GM21786 (cell line): ENCODE data around the gene TUBGCP2.
"Not testable (repeated sequence)": the region's sequence is repeated elsewhere in the genome, so short reads cannot be mapped to it uniquely, and the experiment has no call there.

Experiments used
- ATAC-seq: cut with Tn5 transposase; IDR thresholded peaks from one replicate; pipeline ENCODE4 v1.9.1; 2021; ENCODE audit not compliant: unreplicated experiment

TUBGCP2 gene

GRCh38 chr10:133267829-133268228 lies 40.8 kb downstream of the TUBGCP2 start:
- no peak for ATAC-seq

DNA sequence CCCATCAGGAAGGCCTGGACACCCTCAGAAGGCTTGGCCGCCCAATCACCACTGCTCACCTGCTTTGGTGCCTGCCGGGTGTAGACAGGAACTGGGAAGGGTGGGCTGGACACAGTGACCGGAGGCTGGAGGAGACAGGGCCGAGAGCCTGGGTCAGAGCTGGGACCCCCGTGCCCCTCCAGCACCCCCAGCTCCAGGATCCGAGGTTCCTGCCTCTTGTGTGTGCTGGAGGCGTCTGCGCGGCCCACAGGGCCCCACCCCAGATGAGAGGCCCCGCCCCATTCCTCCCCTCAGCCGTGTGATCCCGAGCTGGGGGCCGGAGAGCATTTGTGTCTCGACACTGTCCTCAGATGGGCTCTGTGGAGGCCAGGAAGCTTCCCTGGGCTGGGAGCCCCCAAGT lies 41.4 kb downstream of the TUBGCP2 start:
- ATAC-seq: no peak

DNA sequence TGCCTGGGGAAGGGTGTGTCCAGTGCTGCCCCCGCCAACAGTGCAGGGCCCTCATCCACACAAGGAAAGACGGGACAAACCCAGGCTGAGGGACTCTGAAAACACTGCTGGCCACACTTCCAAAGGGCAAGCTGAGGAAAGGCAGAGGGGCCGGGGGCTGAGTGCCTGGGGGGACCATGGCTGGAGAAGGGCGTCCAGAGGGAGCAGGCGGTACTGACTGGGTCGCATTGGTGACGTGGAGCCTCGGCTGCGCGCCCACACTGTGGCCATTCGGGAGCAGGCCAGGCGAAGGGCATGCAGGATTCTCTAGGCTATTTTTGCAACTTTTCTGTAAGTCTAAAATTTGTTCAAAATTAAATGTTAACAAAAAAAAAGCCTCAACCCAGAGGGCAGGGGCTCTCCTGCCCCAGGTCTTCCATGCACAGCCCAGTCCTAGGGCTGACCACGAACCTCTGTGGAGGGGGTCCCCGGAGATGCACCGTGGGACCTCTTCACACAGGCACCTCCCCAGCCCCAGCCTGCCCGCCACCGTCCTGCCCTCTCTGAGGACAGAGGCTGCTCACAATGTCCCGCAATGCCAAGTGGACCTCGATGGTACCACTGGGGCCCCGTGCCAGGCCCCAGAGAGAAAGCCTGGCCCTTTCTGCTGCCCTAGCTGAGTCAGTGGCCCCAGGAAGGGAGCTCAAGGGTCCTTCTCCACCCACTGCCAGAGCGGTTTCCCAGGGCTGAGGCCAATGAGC lies 42.4 kb downstream of the TUBGCP2 start:
- ATAC-seq: no peak

DNA sequence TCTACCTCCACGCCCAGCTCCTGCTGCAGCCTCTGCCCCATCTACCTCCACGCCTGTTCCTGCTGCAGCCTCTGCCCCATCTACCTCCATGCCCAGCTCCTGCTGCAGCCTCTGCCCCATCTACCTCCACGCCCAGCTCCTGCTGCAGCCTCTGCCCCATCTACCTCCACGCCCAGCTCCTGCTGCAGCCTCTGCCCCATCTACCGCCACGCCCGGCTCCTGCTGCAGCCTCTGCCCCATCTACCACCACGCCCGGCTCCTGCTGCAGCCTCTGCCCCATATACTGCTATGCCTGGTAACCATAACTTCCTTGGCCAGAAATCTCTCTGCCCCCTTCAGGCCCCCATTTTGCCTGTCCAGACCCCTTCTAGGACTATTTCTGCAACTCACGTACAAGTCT lies 43.6 kb downstream of the TUBGCP2 start:
- ATAC-seq: not testable (repeated sequence)

- ATAC-seq: no peak
Observed at GRCh38 chr10:133264461-133264860, 44.2 kb downstream of the TUBGCP2 start.

DNA sequence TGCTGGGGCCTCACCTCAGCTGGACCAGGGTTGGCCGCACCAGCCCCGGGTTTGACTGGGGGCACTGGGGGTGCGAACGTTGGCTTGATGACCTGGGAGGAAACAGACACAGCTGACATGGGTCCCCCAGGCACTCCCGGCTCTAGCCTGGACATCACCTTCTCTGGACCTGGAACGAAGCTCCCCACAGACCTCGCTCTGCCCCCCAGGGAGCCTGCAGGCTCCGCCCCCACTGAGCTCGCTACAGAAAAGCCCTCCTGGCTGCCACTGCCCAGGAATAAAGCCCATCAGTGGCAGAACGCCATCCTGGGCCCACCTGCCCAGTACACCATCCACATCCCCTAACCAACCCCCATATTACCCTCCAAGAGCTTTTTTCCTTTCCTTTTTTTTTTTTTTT lies 45.0 kb downstream of the TUBGCP2 start:
- ATAC-seq: no peak

- no peak for ATAC-seq
Observed at GRCh38 chr10:133262696-133263095, 46.0 kb downstream of the TUBGCP2 start.

GRCh38 chr10:133261726-133262325 lies 46.8 kb downstream of the TUBGCP2 start:
- peak; percentile 52 for ATAC-seq

DNA sequence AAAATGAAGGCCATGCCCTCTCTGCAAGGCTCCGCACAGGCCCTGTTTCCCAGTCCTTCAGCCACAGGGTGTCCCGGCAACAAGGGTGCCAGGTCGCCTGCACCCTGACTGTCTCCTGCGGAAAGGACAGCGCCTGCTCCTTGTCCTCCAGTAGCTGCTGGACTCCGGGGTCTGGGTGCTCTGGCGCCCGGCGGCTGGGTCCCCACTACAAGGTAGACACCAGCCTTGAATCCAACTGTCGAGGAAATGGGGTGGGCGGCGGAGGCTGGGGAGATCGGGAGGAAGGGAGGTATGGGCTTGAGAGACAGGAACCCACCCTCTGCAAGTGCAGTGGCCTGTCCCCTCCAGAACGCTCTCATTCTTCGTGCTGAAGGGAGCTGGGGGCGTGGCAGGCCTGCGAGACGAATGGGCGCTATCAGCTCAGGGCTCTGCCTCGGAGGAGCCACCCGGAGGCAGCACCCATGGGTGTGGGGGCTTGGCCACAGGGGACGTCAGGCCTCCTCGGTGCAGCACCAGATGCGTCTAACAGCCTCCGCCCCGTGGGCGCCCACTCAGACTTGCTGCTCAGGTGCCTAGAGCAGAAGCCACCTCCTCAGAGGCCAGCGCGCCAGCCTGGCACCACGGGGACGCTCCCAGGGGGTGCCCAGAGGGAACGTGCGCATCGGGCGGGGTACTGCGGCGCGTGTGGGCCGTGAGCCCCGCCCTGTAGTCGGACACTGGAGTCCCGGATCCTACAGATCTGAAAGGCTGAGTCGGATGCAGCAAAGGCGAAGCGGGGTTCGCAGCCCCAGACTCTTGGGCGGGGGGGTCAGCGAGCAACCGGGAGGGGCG lies 47.6 kb downstream of the TUBGCP2 start:
- ATAC-seq: peak; percentile 56

DNA sequence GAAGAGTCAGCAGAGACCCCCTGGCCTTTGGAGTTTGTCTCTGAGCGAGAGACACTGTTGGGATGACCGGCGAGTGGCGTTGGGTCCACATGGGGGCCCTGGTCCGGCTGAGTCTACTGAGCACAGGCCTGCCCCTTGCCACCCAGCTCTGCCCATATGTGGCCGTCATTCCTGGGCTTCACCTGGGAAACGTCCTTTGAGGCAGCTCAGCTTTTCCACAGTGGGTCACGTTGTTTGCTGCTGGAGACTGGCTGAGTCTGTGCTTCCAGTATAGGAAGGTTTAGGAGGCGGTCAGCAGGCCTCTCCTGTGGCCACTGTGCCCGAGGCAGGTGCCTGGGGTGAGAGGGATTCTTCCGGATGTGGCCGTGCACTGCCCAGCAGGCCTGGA lies 49.1 kb downstream of the TUBGCP2 start:
- no peak for ATAC-seq

- no peak for ATAC-seq
Observed at GRCh38 chr10:133258818-133259601, 49.7 kb downstream of the TUBGCP2 start.

DNA sequence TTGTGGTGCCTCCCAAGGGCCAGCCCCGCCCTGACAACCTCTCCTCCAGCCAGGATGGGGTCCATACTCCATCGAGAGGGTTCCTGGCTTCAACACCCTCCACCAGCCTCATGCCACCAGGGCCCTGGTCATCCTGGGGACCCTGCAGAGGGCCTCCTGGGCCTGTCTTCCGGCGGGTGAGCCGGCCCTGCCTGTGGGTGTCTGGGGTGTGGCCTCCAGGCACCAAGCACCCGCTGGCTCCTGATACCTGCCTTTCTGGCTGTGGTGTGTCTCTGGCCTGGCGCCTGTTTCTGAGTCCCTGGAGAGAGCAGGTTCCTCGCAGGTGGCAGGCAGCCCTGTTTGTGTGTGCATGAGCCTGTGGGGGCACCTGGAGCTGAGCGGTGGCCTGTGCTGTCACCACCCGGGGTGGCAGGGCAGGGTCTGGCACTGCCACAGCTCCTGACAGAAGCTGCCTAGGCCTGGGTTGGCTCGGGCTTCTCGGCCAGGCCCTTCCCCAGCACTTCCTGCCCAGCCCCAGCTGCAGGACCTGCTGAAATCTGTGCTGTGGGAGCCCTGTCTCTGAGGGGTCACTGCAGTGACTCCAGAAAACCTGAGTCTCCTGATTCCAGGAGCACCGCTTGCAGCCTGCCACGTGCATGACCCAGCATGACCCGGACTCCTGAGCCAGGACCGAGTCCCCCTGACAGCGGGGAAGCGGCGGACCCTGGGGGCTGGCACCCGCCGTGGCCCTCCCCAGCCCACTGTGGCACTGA lies 50.4 kb downstream of the TUBGCP2 start:
- ATAC-seq: no peak

DNA sequence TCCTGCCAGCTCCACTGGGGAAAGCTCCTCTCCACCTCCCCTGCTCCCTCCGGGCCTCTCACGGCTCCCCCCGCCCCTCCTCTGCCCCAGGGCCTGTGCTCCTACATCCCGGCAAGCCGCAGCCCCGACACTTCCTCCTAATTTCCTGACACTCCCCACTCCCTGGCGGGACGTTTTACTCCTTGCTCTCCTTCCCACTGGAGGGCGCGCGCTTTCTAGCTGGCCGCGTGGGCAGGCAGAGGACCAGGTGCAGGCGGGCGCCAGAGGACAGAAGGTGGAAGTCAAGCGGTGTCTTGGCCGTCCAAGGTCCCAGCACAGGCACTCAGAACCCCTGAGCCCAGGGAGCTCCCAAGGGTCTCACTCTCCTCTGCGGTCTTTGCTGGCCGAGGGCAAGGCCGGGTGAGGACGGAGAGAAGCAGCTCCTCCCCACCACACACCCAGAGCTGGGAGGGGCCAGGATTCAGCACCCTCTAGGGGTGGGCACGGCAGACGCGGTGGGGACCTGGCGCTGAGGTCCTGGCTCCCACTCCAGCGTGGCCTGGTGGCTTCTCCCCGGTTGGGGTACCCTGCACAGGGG lies 51.1 kb downstream of the TUBGCP2 start:
- no peak for ATAC-seq

DNA sequence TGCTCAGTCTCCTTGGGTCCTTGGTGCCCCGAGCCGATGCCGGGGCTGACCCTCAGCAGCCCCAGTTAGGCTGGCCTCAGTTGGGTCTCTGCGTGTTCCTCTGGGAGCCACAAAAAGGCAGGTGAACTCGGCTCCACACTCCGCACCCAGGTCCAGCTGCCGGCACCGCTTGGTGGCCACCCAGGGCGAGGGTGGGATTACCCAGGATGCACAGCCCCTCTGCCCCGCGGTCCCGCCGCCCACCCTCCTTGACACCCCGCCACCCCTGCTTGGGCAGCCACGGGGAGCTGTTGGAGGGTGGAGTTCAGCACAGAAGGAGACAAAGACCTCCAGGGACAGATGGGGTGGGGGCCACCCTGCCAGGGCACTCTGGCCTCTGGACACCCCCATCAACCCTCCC lies 53.3 kb downstream of the TUBGCP2 start:
- no peak for ATAC-seq

DNA sequence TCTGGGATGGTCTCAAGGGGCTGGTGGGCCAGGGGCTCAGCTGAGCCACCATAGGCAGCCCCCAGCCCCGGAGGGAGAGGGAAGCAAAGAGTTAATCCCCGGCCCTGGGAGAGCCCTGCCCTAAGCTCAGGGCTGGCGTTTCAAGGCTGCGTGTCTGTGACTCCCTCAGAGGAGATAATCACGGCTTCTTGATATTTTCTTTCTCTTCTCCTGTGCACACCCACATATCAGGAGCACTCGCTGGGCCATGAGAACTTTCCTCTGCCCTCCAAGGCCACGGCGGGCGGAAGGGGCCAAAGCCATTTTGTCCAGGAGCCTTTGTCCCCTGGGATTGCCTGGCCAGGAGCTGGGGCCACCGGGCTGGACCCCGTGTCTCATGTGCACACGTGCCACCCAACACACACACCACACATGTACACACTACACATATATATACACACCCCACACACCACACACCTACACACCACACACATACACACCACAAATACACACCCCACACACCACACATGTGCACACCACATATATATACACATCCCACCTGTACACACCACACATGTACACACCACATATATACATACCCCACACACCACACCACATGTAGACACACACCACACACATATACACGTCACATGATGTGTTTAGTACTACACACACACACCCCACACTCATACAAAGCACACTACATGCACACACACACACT lies 54.1 kb downstream of the TUBGCP2 start:
- ATAC-seq: no peak

DNA sequence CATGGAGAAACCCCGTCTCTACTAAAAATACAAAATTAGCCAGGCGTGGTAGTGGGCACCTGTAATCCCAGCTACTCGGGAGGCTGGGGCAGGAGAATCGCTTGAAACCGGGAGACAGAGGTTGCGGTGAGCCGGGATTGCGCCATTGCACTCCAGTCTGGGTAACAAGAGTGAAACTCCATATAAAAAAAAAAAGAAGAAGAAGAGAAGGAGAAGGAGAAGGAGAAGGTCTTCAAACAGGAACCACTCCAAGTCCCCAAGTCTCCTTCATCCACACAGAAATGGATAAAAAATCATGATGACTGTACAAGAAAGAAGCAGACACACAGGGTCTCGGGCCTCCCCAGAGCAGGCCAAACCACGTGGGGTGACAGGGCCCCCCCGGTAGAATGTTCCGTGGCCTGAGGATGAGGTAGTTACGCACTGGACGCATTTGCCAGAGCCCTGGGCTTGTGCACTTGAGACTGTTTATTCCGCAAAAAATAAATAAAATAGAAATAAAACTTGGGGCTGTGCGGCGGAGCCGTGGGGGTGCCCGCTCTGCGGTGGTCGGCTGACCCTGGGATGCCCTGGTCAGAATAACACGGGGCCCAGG lies 55.2 kb downstream of the TUBGCP2 start:
- ATAC-seq: no peak

DNA sequence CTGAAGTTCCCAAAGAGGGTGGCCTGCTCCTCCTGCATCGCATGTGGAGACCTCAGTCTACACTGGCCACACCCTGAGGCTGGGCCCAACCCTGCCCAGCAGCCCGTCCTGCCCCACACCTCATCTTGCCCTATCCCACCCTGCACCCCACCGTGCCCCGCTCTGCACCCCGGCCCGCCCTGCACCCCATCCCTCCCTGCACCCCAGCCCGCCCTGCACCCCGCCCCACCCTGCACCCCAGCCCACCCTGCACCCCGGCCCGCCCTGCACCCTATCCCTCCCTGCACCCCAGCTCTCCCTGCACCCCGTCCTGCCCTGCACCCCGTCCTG lies 56.5 kb downstream of the TUBGCP2 start:
- no peak for ATAC-seq

DNA sequence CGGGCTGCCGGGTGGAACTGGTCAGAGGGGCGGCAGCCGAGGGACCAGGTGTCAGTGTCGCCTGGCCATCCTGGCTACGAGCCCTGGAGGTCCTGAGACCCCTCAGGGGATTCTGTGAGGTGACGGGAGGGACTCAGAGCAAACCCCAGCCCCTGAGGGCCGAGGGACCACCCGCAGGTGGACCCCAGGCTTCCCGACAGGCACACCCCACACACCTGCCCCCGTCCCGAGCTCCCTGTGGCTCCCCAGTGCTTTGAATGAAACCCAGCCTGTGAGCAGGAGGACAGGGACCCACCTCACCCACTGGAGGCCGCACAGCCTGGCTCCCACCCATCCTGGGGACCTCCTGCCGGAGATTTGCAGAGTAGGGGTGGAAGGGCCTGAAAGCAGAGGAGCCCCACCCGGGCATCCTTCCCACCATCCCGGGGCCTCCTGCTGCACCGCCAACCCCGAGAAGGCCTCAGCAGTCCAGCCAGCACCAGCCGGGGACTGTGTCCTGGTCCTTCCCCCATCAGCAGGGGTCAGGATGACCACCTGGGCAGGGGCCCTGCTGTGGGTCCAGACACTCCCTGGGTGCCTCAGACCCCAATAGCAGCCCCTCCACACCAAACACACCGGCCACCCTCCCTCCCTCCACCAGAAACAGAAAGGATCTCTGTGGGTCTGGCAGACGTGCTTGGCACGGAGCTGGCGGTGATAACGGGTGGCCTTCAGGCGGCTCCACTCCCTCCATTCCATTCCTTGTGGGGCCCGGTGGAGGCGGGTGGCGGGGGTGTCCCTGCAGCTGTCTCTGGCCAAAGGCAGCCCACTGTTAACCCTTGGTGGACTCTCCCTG lies 57.1 kb downstream of the TUBGCP2 start:
- ATAC-seq: no peak
